ENCODE results near the gene ABHD10. TPM values are rescaled to one million over a fixed set of nuclear protein-coding genes. Genes with fewer than 3 reads are reported as not detected.

The ABHD10 gene
- total RNA-seq (2022; extraction: Qiagen RNA extraction; ENCODE audit: low read depth), result 19.8 to 24.8 TPM (median 22.3 TPM) in 5 replicates

GRCh38 chr3:111978583-111979433 lies at the start of gene ABHD10:
Gene ABHD10 (plus strand): TSS chr3:111979026. CDS start chr3:111979062, 36 bp downstream.

GRCh38 chr3:111998636-111999483 lies 20.0 kb downstream of the ABHD10 start, which contains the start of gene TAGLN3:
Gene TAGLN3 (plus strand): TSS chr3:111998922. CDS start chr3:111999423, 501 bp downstream.

DNA sequence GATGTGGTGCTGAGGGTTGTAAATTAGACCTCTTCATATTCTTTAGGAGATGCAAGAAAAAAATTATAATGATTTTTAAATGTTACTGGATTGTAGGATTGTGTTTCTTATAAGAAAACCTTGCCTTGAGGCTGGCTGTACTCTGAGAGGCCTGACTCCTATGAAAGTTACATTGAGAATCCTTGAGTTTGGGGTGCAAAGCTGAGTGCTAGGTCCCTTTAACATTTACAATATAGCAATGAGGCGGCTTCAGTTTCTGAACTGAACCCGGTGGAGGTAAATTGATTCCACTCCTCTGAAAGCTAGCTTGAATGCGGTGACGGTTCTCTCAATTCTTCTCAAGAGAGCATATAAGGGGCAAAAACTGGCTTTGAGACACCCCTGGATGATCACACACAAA lies 55.6 kb downstream of the ABHD10 start, which contains the start of gene TMPRSS7:
Gene TMPRSS7, plus strand, starts transcription at position 301 of the 400 bp plus-strand sequence. CDS start 110 bp downstream, outside the sequence.

Other genes with a start within 250 kb of the ABHD10 start
- gene PHLDB2, start 119.8 kb upstream of the ABHD10 start, total RNA-seq (2022; extraction: Qiagen RNA extraction; ENCODE audit: low read depth), result 13.4 to 25.9 TPM (median 25.2 TPM) in 5 replicates
- gene TAGLN3, start 19.9 kb downstream of the ABHD10 start, total RNA-seq (2022; extraction: Qiagen RNA extraction; ENCODE audit: low read depth), result 0.46 TPM in 1 of 5 replicates, not detected in the others
- gene TMPRSS7, start 55.7 kb downstream of the ABHD10 start, total RNA-seq (2022; extraction: Qiagen RNA extraction; ENCODE audit: low read depth), result 0.07 to 0.18 TPM (median 0.13 TPM) in 4 of 5 replicates, not detected in the other
- 10.3 to 16.3 TPM (median 14.1 TPM) in 5 replicates for gene C3orf52, start 107.4 kb downstream of the ABHD10 start, total RNA-seq (2022; extraction: Qiagen RNA extraction; ENCODE audit: low read depth)
- gene GCSAM, start 154.2 kb downstream of the ABHD10 start, total RNA-seq (2022; extraction: Qiagen RNA extraction; ENCODE audit: low read depth), result not detected in 5 replicates

Measured in A549 treated with RU486 at 1 μM for 4 hours (cell line).